Body of pancreas (tissue), 4 donors: Measurements from ENCODE around the gene RHOT1.

ENCODE experiments used
- CTCF ChIP-seq, 7 experiments: fragments of 450-650 bp in 4 of 7; fragments of 200-600 bp in 3 of 7; sonication (generic) in 3 of 7; IDR thresholded peaks; one replicate each; pipeline ENCODE4 v1.5.1; 2016 to 2019; ENCODE audit warnings: antibody characterized with exemption in 7 of 7
- POLR2A ChIP-seq, 3 donors: fragments of 450-650 bp; IDR thresholded peaks; one replicate each; pipeline ENCODE4 v1.6.1; 2016; ENCODE audit warnings: antibody characterized with exemption in 3 of 3, mild to moderate bottlenecking in 2 of 3

- TF ChIP-seq CTCF (IDR thresholded peaks at IDR 0.05): no peak
- TF ChIP-seq POLR2A (IDR thresholded peaks at IDR 0.05): no peak
These were observed 49.0 kb downstream of the RHOT1 start for GRCh38 chr17:32191306-32191705.
